Measurements from ENCODE around the gene FAM174C.
"Not testable (repeated sequence)": the region's sequence is repeated elsewhere in the genome, so short reads cannot be mapped to it uniquely, and the experiment has no call there.

FAM174C gene

GRCh38 chr19:1237754-1238368 lies 37.5 kb upstream of the FAM174C start, which contains the start of gene CBARP:
Gene CBARP (minus strand): TSS chr19:1238005. CDS start chr19:1236100, 1,905 bp downstream.
- DNase-seq, result no peak

GRCh38 chr19:1238369-1239303 lies 36.7 kb upstream of the FAM174C start:
- DNase-seq, result no peak

GRCh38 chr19:1239420-1239795 lies 35.9 kb upstream of the FAM174C start:
- no peak for DNase-seq

GRCh38 chr19:1239796-1240737 lies 35.3 kb upstream of the FAM174C start:
- DNase-seq, result no peak

- no peak for DNase-seq
Observed at GRCh38 chr19:1240925-1241324, 34.4 kb upstream of the FAM174C start.

- DNase-seq, result peak; percentile 82
Observed at GRCh38 chr19:1241417-1242095, 33.8 kb upstream of the FAM174C start, which contains the start of gene ATP5F1D. Gene ATP5F1D (plus strand): TSS chr19:1241751. CDS start chr19:1241851, 100 bp downstream.

- no peak for DNase-seq
Observed at GRCh38 chr19:1243768-1244692, 31.3 kb upstream of the FAM174C start.

- no peak for DNase-seq
Observed at GRCh38 chr19:1244693-1245451, 30.5 kb upstream of the FAM174C start.

- DNase-seq, result no peak
Observed at GRCh38 chr19:1245494-1246264, 29.7 kb upstream of the FAM174C start.

GRCh38 chr19:1246265-1247087 lies 28.9 kb upstream of the FAM174C start:
- not testable (repeated sequence) for DNase-seq

GRCh38 chr19:1247748-1248138 lies 27.6 kb upstream of the FAM174C start:
- DNase-seq, result no peak

- DNase-seq, result no peak
Observed at GRCh38 chr19:1248139-1248785, 27.1 kb upstream of the FAM174C start, which contains the start of gene MIDN. Gene MIDN (plus strand): TSS chr19:1248583. CDS start chr19:1250297, 1,714 bp downstream.

- no peak for DNase-seq
Observed at GRCh38 chr19:1248786-1249297, 26.5 kb upstream of the FAM174C start.

- DNase-seq, result peak; percentile 72
Observed at GRCh38 chr19:1249298-1249989, 25.9 kb upstream of the FAM174C start.

GRCh38 chr19:1249990-1250436 lies 25.3 kb upstream of the FAM174C start:
- no peak for DNase-seq

- DNase-seq, result no peak
Observed at GRCh38 chr19:1250437-1251260, 24.7 kb upstream of the FAM174C start.
